A673 (cell line): ENCODE measurements around the gene FGF3. TPM values are rescaled to one million over a fixed set of nuclear protein-coding genes. Genes with fewer than 3 reads are reported as not detected.

Source experiments
- BruUV-seq: library from RNA; stranded (reverse); fragments of 400-500 nt; replicated peaks from 2 replicates; lab custom pipeline; 2021; lab: Mats Ljungman, UMichigan
- CTCF ChIA-PET: fragments of 300-600 bp; sonication (Branson Sonifier 250); formaldehyde crosslinking; loops from one replicate; lab custom pipeline; 2022; ENCODE audit warnings: antibody characterized with exemption; lab: Charles Lee
- POLR2A ChIA-PET: fragments of 300-600 bp; sonication (Branson Sonifier 250); formaldehyde crosslinking; loops from one replicate; lab custom pipeline; 2022; ENCODE audit warnings: antibody characterized with exemption; ENCODE audit not compliant: low non-redundant PET; lab: Charles Lee
- DNase-seq: peaks from one replicate; pipeline ENCODE4 v3.0.0-alpha.2; 2015; ENCODE audit warnings: low spot score
- H3K27ac ChIP-seq: fragments of 200-600 bp; sonication (generic); 2 replicates; pipeline ENCODE4 v1.5.1; 2016; ENCODE audit warnings: mixed run types, low read depth, mild to moderate bottlenecking, mixed read lengths, antibody characterized with exemption, low read length; ENCODE audit not compliant: poor library complexity, severe bottlenecking
- H3K27me3 ChIP-seq: fragments of 200-600 bp; sonication (generic); replicated peaks from 2 replicates; pipeline ENCODE4 v1.6.1; 2017; ENCODE audit warnings: mixed run types, low read depth, mild to moderate bottlenecking, mixed read lengths, antibody characterized with exemption, low read length; ENCODE audit not compliant: insufficient read depth, poor library complexity
- H3K36me3 ChIP-seq: fragments of 200-600 bp; sonication (generic); 2 replicates; pipeline ENCODE4 v1.6.1; 2016; ENCODE audit warnings: mixed run types, mild to moderate bottlenecking, mixed read lengths, antibody characterized with exemption, low read length; ENCODE audit not compliant: insufficient read depth, poor library complexity, severe bottlenecking
- H3K4me1 ChIP-seq: fragments of 200-600 bp; sonication (generic); 2 replicates; pipeline ENCODE4 v1.6.1; 2017; ENCODE audit warnings: mixed run types, mild to moderate bottlenecking, mixed read lengths, antibody characterized with exemption, low read length; ENCODE audit not compliant: insufficient read depth, poor library complexity, severe bottlenecking
- H3K4me3 ChIP-seq: fragments of 200-600 bp; sonication (generic); 2 replicates; pipeline ENCODE4 v1.5.1; 2016; ENCODE audit warnings: low read depth, mixed run types, mild to moderate bottlenecking, mixed read lengths, low read length; ENCODE audit not compliant: poor library complexity, severe bottlenecking
- H3K9me3 ChIP-seq: fragments of 200-600 bp; sonication (generic); 2 replicates; pipeline ENCODE4 v1.6.1; 2016; ENCODE audit warnings: mixed run types, low read depth, mild to moderate bottlenecking, mixed read lengths, antibody characterized with exemption, low read length; ENCODE audit not compliant: poor library complexity, severe bottlenecking
- EZH2 ChIP-seq: fragments of 200-600 bp; sonication (generic); IDR thresholded peaks from 2 replicates; pipeline ENCODE4 v1.6.1; 2017; ENCODE audit warnings: borderline replicate concordance, low read depth, mild to moderate bottlenecking, mixed read lengths, antibody characterized with exemption, low read length; ENCODE audit not compliant: poor library complexity, severe bottlenecking
- intact Hi-C: fragments of 100-400 bp; cut with micrococcal nuclease; formaldehyde crosslinking; loops from one replicate; pipeline ENCODE4 v1.10.0; 2022; ENCODE audit not compliant: unreplicated experiment
- total RNA-seq: library from RNA; stranded (reverse); gene quantifications from 2 replicates; pipeline ENCODE4 v1.2.3, GENCODE V29; 2021
- TF ChIP-seq, protein P1 (sequence below): fragments of 300-800, 200-600 bp; sonication (generic); conservative IDR thresholded peaks from 2 replicates; pipeline ENCODE4 v1.5.1; 2017; ENCODE audit warnings: low read depth, mild to moderate bottlenecking, antibody characterized with exemption, low read length, moderate library complexity, mixed read lengths

FGF3 gene
- total RNA-seq, 1 experiment from 2014 or later, result not detected

DNA sequence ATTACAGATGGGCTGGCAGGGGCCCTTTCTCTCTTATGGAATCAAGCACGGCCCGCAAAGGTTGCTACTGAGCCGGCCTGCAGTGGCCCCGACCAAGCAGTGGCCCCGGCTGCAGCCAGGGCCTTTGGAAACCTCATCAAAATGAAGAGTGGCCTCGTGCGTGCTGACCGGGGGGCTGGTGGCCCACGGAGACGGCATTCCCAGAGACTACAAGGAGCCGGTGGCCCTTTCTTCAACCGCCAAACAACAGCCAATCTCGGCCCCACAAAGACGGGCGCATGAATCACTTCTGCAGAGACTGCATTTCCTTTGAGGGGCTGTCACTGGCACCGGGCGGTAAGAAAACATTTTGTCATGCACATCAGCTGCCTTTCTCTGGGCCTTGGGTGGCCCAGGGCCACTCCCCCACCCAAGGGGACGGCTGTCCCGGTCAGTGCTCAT is 43.1 kb upstream of the FGF3 start:
- Histone ChIP-seq H3K4me3 (no peak overlapping the region), H3K9me3 (no peaks in the 10 kb centered on the region), H3K27me3 (peaks cover 11% of the 10 kb centered on the region), H3K4me1 (no peaks in the 10 kb centered on the region), H3K36me3 (no peaks in the 10 kb centered on the region), H3K27ac (no peak overlapping the region)
- POLR2A ChIA-PET, result no interaction called here
- intact Hi-C loops, result no loop called here
- CTCF ChIA-PET, result no interaction called here
- BruUV-seq, result no TSS peak
- DNase-seq, result no peak
- TF ChIP-seq, protein P1, sequence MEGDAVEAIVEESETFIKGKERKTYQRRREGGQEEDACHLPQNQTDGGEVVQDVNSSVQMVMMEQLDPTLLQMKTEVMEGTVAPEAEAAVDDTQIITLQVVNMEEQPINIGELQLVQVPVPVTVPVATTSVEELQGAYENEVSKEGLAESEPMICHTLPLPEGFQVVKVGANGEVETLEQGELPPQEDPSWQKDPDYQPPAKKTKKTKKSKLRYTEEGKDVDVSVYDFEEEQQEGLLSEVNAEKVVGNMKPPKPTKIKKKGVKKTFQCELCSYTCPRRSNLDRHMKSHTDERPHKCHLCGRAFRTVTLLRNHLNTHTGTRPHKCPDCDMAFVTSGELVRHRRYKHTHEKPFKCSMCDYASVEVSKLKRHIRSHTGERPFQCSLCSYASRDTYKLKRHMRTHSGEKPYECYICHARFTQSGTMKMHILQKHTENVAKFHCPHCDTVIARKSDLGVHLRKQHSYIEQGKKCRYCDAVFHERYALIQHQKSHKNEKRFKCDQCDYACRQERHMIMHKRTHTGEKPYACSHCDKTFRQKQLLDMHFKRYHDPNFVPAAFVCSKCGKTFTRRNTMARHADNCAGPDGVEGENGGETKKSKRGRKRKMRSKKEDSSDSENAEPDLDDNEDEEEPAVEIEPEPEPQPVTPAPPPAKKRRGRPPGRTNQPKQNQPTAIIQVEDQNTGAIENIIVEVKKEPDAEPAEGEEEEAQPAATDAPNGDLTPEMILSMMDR, result no peak
- TF ChIP-seq EZH2, result no peak

- ChIA-PET POLR2A (no interaction called here), CTCF (interaction anchor here (0.5 kb wide), 1 partner anchor 19 kb away, joined by 5 read pairs; no protein-coding TSS in a partner anchor)
- no peak overlapping the region for H3K4me3 ChIP-seq
- peaks cover 11% of the 10 kb centered on the region for H3K27me3 ChIP-seq
- intact Hi-C loops, result no loop called here
- H3K36me3 ChIP-seq, result no peaks in the 10 kb centered on the region
- DNase-seq, result no peak
- no peaks in the 10 kb centered on the region for H3K9me3 ChIP-seq
- TF ChIP-seq, protein P1, result no peak
- TF ChIP-seq EZH2, result no peak
- no peak overlapping the region for H3K27ac ChIP-seq
- no peaks in the 10 kb centered on the region for H3K4me1 ChIP-seq
- no TSS peak for BruUV-seq
Measured at GRCh38 chr11:69861901-69862300, 42.7 kb upstream of the FGF3 start.

GRCh38 chr11:69860796-69861445 is 41.7 kb upstream of the FGF3 start:
- Histone ChIP-seq H3K27ac (no peak overlapping the region), H3K4me3 (no peak overlapping the region), H3K9me3 (no peaks in the 10 kb centered on the region), H3K27me3 (peaks cover 17% of the 10 kb centered on the region), H3K36me3 (no peaks in the 10 kb centered on the region), H3K4me1 (no peaks in the 10 kb centered on the region)
- BruUV-seq, result no TSS peak
- intact Hi-C loops, result no loop called here
- ChIA-PET CTCF (interaction anchor here (0.5 kb wide), 1 partner anchor 18 kb away, joined by 5 read pairs; no protein-coding TSS in a partner anchor), POLR2A (no interaction called here)
- TF ChIP-seq, protein P1, result no peak
- no peak for TF ChIP-seq EZH2
- no peak for DNase-seq
